ENCODE data around the gene NUDT19.
A peak's percentile ranks its signal among the peaks of the same experiment; 100 is the strongest.

Gene NUDT19

GRCh38 chr19:32743021-32743420 lies 51.4 kb downstream of the NUDT19 start:
- ChIA-PET POLR2A (interaction anchor here (1.2 to 1.4 kb wide), 2 partner anchors 49 to 52 kb away, joined by 3 read pairs; partner anchors contain the start of gene NUDT19), CTCF (interaction anchor here (0.7 kb wide), 1 partner anchor 64 kb away, joined by 3 read pairs; no protein-coding TSS in a partner anchor)
- Histone ChIP-seq H3K27ac (ENCODE audit: extremely low read depth, low read depth, low read length) (no peak overlapping the region), H3K9me3 (ENCODE audit: control insufficient read depth, insufficient read depth, low read depth, low read length) (no peaks in the 10 kb centered on the region), H3K4me1 (ENCODE audit: control insufficient read depth, insufficient read depth, low read length) (peaks cover 5% of the 10 kb centered on the region), H3K36me3 (ENCODE audit: control insufficient read depth in 2 of 2, insufficient read depth in 1 of 2, low read length in 2 of 2) (no peaks in the 10 kb centered on the region), H3K4me3 (ENCODE audit: low read depth, low read length) (no peak overlapping the region)
- TF ChIP-seq WT1 (tag by site-specific recombination; IDR thresholded peaks at IDR 0.05) = no peak
- no peak for TF ChIP-seq HOXA7 (CRISPR knock-in tag; IDR thresholded peaks at IDR 0.05; ENCODE audit: borderline replicate concordance)
- TF ChIP-seq ZNF23 (tag by site-specific recombination; IDR thresholded peaks at IDR 0.05; ENCODE audit: borderline replicate concordance) = no peak
- no peak for TF ChIP-seq ZNF26 (tag by site-specific recombination; IDR thresholded peaks at IDR 0.05)
- TF ChIP-seq OVOL3 (tag by site-specific recombination; IDR thresholded peaks at IDR 0.05) = no peak
- TF ChIP-seq HIC1 (tag by site-specific recombination; IDR thresholded peaks at IDR 0.05) = no peak
- TF ChIP-seq ZNF621 (tag by site-specific recombination; IDR thresholded peaks at IDR 0.05) = no peak
- TF ChIP-seq ZFP41 (tag by site-specific recombination; IDR thresholded peaks at IDR 0.05; ENCODE audit: borderline replicate concordance) = no peak
- TF ChIP-seq ZNF561 (tag by site-specific recombination; IDR thresholded peaks at IDR 0.05; ENCODE audit: borderline replicate concordance) = no peak
- no peak for TF ChIP-seq ZNF341 (tag by site-specific recombination; IDR thresholded peaks at IDR 0.05; ENCODE audit: low read depth)
- no peak for TF ChIP-seq ZNF785 (tag by site-specific recombination; IDR thresholded peaks at IDR 0.05)
- TF ChIP-seq ZNF473 (tag by site-specific recombination; IDR thresholded peaks at IDR 0.05) = no peak
- no peak for TF ChIP-seq ZBTB21 (tag by site-specific recombination; IDR thresholded peaks at IDR 0.05)
- TF ChIP-seq ZNF610 (tag by site-specific recombination; IDR thresholded peaks at IDR 0.05; ENCODE audit: borderline replicate concordance) = no peak
- no peak for TF ChIP-seq FEZF1 (tag by site-specific recombination; IDR thresholded peaks at IDR 0.05)
- TF ChIP-seq ZNF549 (tag by site-specific recombination; IDR thresholded peaks at IDR 0.05) = no peak

GRCh38 chr19:32743447-32743846 lies 51.8 kb downstream of the NUDT19 start:
- POLR2A ChIA-PET = interaction anchor here (1.2 to 1.4 kb wide), 2 partner anchors 50 to 52 kb away, joined by 3 read pairs; partner anchors contain the start of gene NUDT19
- no peaks in the 10 kb centered on the region for H3K9me3 ChIP-seq (ENCODE audit: control insufficient read depth, insufficient read depth, low read depth, low read length)
- peaks cover 6% of the 10 kb centered on the region for H3K4me1 ChIP-seq (ENCODE audit: control insufficient read depth, insufficient read depth, low read length)
- no peaks in the 10 kb centered on the region for H3K36me3 ChIP-seq (ENCODE audit: control insufficient read depth in 2 of 2, insufficient read depth in 1 of 2, low read length in 2 of 2)
- TF ChIP-seq ZNF239 (tag by site-specific recombination; IDR thresholded peaks at IDR 0.05) (0 out of 2 replicates have a peak, but pooled peaks have one; percentile 52), TRIM28 (IDR thresholded peaks at IDR 0.05; ENCODE audit: borderline replicate concordance, low read length) (no peak)
- H3K27ac ChIP-seq (ENCODE audit: extremely low read depth, low read depth, low read length) = no peak overlapping the region
- CTCF ChIA-PET = interaction anchor here (0.7 kb wide), 1 partner anchor 64 kb away, joined by 3 read pairs; no protein-coding TSS in a partner anchor
- H3K4me3 ChIP-seq (ENCODE audit: low read depth, low read length) = no peak overlapping the region

- H3K4me3 ChIP-seq (ENCODE audit: low read depth, low read length) = no peak overlapping the region
- ChIA-PET CTCF (interaction anchor here (0.6 to 1.1 kb wide), 4 partner anchors 42 to 439 kb away, joined by 3 to 4 read pairs (median 3); no protein-coding TSS in a partner anchor), POLR2A (interaction anchor here (1.0 kb wide), 1 partner anchor 53 kb away, joined by 3 read pairs; the partner anchor contains the start of gene NUDT19)
- H3K27ac ChIP-seq (ENCODE audit: extremely low read depth, low read depth, low read length) = no peak overlapping the region
- no peaks in the 10 kb centered on the region for H3K9me3 ChIP-seq (ENCODE audit: control insufficient read depth, insufficient read depth, low read depth, low read length)
- H3K36me3 ChIP-seq (ENCODE audit: control insufficient read depth in 2 of 2, insufficient read depth in 1 of 2, low read length in 2 of 2) = no peaks in the 10 kb centered on the region
- peaks cover 12% of the 10 kb centered on the region for H3K4me1 ChIP-seq (ENCODE audit: control insufficient read depth, insufficient read depth, low read length)
- TF ChIP-seq PRDM1 (tag by site-specific recombination; IDR thresholded peaks at IDR 0.05) = no peak
- no peak for TF ChIP-seq ZNF585B (tag by site-specific recombination; IDR thresholded peaks at IDR 0.05)
- TF ChIP-seq ZNF677 (tag by site-specific recombination; IDR thresholded peaks at IDR 0.05) = no peak
- TF ChIP-seq GLIS2 (tag by site-specific recombination; IDR thresholded peaks at IDR 0.05) = 0 out of 2 replicates have a peak, but pooled peaks have one; percentile 26
- no peak for TF ChIP-seq MEIS1 (CRISPR knock-in tag; IDR thresholded peaks at IDR 0.05; ENCODE audit: borderline replicate concordance)
- no peak for TF ChIP-seq ZSCAN4 (tag by site-specific recombination; IDR thresholded peaks at IDR 0.05)
Measured at GRCh38 chr19:32744555-32745325, 53.1 kb downstream of the NUDT19 start.

Measured in HEK293 (cell line).